HCT116 (cell line): ENCODE results near the gene SLC12A7.

Experiments used
- CTCF ChIP-seq, 3 experiments: fragments of 200-600 bp in 1 of 3; sonication (generic) in 1 of 3; IDR thresholded peaks in 2 of 3; conservative IDR thresholded peaks in 1 of 3; 2 replicates each; pipeline ENCODE4 v1.5.1; 2012 to 2017; ENCODE audit warnings: low read depth in 2 of 3, low read length in 2 of 3, antibody characterized with exemption in 1 of 3, borderline replicate concordance in 1 of 3, control low read depth in 1 of 3, mild to moderate bottlenecking in 1 of 3, mixed read lengths in 1 of 3, mixed run types in 1 of 3, moderate library complexity in 1 of 3; ENCODE audit not compliant: insufficient read depth in 1 of 3
- POLR2AphosphoS5 ChIP-seq: IDR thresholded peaks from 2 replicates; pipeline ENCODE4 v1.6.1; 2011; ENCODE audit warnings: mild to moderate bottlenecking, low read depth, low read length, moderate library complexity
- RAD21 ChIP-seq: IDR thresholded peaks from 2 replicates; pipeline ENCODE4 v1.6.1; 2012; ENCODE audit warnings: low read depth, mild to moderate bottlenecking
- SP1 ChIP-seq: IDR thresholded peaks from 2 replicates; pipeline ENCODE4 v1.6.1; 2012; ENCODE audit warnings: low read depth
- ZNF274 ChIP-seq: fragments of 200-500 bp; sonication (Bioruptor generic); IDR thresholded peaks from 2 replicates; pipeline ENCODE4 v1.6.1; 2014; ENCODE audit warnings: mild to moderate bottlenecking, low read depth, low read length, inconsistent platforms

- no peak for TF ChIP-seq CTCF (IDR thresholded peaks at IDR 0.05 in 2 of 3, conservative IDR thresholded peaks at IDR 0.05 in 1 of 3; ENCODE audit: borderline replicate concordance in 1 of 3, insufficient read depth in 1 of 3, low read depth in 2 of 3, low read length in 2 of 3)
- TF ChIP-seq POLR2AphosphoS5: no peak
- no peak for TF ChIP-seq SP1
- no peak for TF ChIP-seq ZNF274
- no peak for TF ChIP-seq RAD21
Measured at GRCh38 chr5:1052641-1053390, 59.0 kb downstream of the SLC12A7 start.
